H9 (cell line): ENCODE measurements around the gene GAB3. TPM values are rescaled to one million over a fixed set of nuclear protein-coding genes. Genes with fewer than 3 reads are reported as not detected.

Experiments used
- DNase-seq: peaks from one replicate; pipeline ENCODE4 v3.0.0-alpha.2; 2017
- H2AFZ ChIP-seq: one replicate; pipeline ENCODE4 v1.6.1; 2013; ENCODE audit warnings: mild to moderate bottlenecking, low read length, control low read depth, moderate library complexity
- H2AK5ac ChIP-seq: 2 replicates; pipeline ENCODE4 v1.6.1; 2013; ENCODE audit warnings: low read length, control low read depth, mixed read lengths; ENCODE audit not compliant: insufficient read length
- H2BK120ac ChIP-seq: one replicate; pipeline ENCODE4 v1.6.1; 2013; ENCODE audit warnings: low read depth, mild to moderate bottlenecking, low read length, control low read depth, inconsistent platforms; ENCODE audit not compliant: poor library complexity, severe bottlenecking
- H2BK12ac ChIP-seq: 2 replicates; pipeline ENCODE4 v1.6.1; 2013; ENCODE audit warnings: low read length, control low read depth, mixed read lengths, low read depth; ENCODE audit not compliant: insufficient read length
- H2BK15ac ChIP-seq: 2 replicates; pipeline ENCODE4 v1.6.1; 2013; ENCODE audit warnings: low read depth, low read length, control low read depth
- H2BK20ac ChIP-seq: one replicate; pipeline ENCODE4 v1.6.1; 2013; ENCODE audit warnings: low read depth, mild to moderate bottlenecking, low read length, control low read depth, inconsistent platforms; ENCODE audit not compliant: poor library complexity, severe bottlenecking
- H2BK5ac ChIP-seq: 2 replicates; pipeline ENCODE4 v1.6.1; 2013; ENCODE audit warnings: low read length, control low read depth, mixed read lengths; ENCODE audit not compliant: insufficient read length
- H3K14ac ChIP-seq: 2 replicates; pipeline ENCODE4 v1.6.1; 2013; ENCODE audit warnings: low read length, control low read depth; ENCODE audit not compliant: insufficient read depth
- H3K18ac ChIP-seq: 2 replicates; pipeline ENCODE4 v1.6.1; 2013; ENCODE audit warnings: low read depth, mild to moderate bottlenecking, mixed read lengths, low read length, control low read depth; ENCODE audit not compliant: insufficient read length
- H3K23ac ChIP-seq: 2 replicates; pipeline ENCODE4 v1.6.1; 2013; ENCODE audit warnings: low read length, control low read depth, mixed read lengths, low read depth; ENCODE audit not compliant: insufficient read length
- H3K23me2 ChIP-seq: 2 replicates; pipeline ENCODE4 v1.6.1; 2013; ENCODE audit warnings: low read depth, mild to moderate bottlenecking, mixed read lengths, low read length, control low read depth; ENCODE audit not compliant: insufficient read length, poor library complexity, severe bottlenecking
- H3K27ac ChIP-seq: 2 replicates; pipeline ENCODE4 v1.5.1; 2013; ENCODE audit warnings: low read length, control low read depth, mixed read lengths, low read depth; ENCODE audit not compliant: insufficient read length
- H3K27me3 ChIP-seq: 2 replicates; pipeline ENCODE4 v1.6.1; 2013; ENCODE audit warnings: low read length, control low read depth, inconsistent platforms; ENCODE audit not compliant: insufficient read depth
- H3K4ac ChIP-seq: 2 replicates; pipeline ENCODE4 v1.6.1; 2013; ENCODE audit warnings: low read depth, mild to moderate bottlenecking, control low read depth, inconsistent platforms, low read length, moderate library complexity
- H3K4me1 ChIP-seq: 2 replicates; pipeline ENCODE4 v1.6.1; 2013; ENCODE audit warnings: low read length, control low read depth, inconsistent platforms; ENCODE audit not compliant: insufficient read depth
- H3K4me2 ChIP-seq: 2 replicates; pipeline ENCODE4 v1.6.1; 2013; ENCODE audit warnings: low read length, control low read depth, mixed read lengths; ENCODE audit not compliant: insufficient read length, insufficient read depth
- H3K56ac ChIP-seq: 2 replicates; pipeline ENCODE4 v1.6.1; 2013; ENCODE audit warnings: low read depth, mild to moderate bottlenecking, mixed read lengths, low read length, control low read depth; ENCODE audit not compliant: insufficient read length
- H3K79me1 ChIP-seq: 2 replicates; pipeline ENCODE4 v1.6.1; 2013; ENCODE audit warnings: low read depth, mild to moderate bottlenecking, moderate library complexity, low read length, control low read depth, inconsistent platforms; ENCODE audit not compliant: insufficient read depth, poor library complexity, severe bottlenecking
- H3K79me2 ChIP-seq: 2 replicates; pipeline ENCODE4 v1.6.1; 2013; ENCODE audit warnings: low read length, control low read depth, inconsistent platforms; ENCODE audit not compliant: insufficient read depth
- H3K9ac ChIP-seq: 2 replicates; pipeline ENCODE4 v1.6.1; 2013; ENCODE audit warnings: low read length, control low read depth, mixed read lengths; ENCODE audit not compliant: insufficient read length; ENCODE audit errors: extremely low read depth
- H3K9me3 ChIP-seq: one replicate; pipeline ENCODE4 v1.6.1; 2013; ENCODE audit warnings: low read depth, low read length, inconsistent platforms; ENCODE audit not compliant: control insufficient read depth
- H3T11ph ChIP-seq: one replicate; pipeline ENCODE4 v1.6.1; 2013; ENCODE audit warnings: mild to moderate bottlenecking, low read length, control low read depth, inconsistent platforms
- H4K20me1 ChIP-seq: one replicate; pipeline ENCODE4 v1.6.1; 2013; ENCODE audit not compliant: control insufficient read depth, insufficient read length, insufficient read depth
- H4K5ac ChIP-seq: 2 replicates; pipeline ENCODE4 v1.6.1; 2013; ENCODE audit warnings: low read depth, mild to moderate bottlenecking, mixed read lengths, low read length, control low read depth; ENCODE audit not compliant: insufficient read length
- H4K8ac ChIP-seq: replicated peaks from 2 replicates; pipeline ENCODE4 v1.6.1; 2013; ENCODE audit warnings: low read length, control low read depth, mixed read lengths, low read depth; ENCODE audit not compliant: insufficient read length
- H4K91ac ChIP-seq: 2 replicates; pipeline ENCODE4 v1.6.1; 2013; ENCODE audit warnings: low read depth, mild to moderate bottlenecking, moderate library complexity, mixed read lengths, low read length, control low read depth; ENCODE audit not compliant: insufficient read length
- H3K27ac Mint-ChIP-seq, 3 experiments: 2 replicates in 2 of 3; 3 replicates in 1 of 3; pipeline ENCODE4 v1.8.0; 2020 to 2021; ENCODE audit warnings: mixed read lengths in 3 of 3, mild to moderate bottlenecking in 1 of 3, moderate library complexity in 1 of 3
- H3K27me3 Mint-ChIP-seq: 2 replicates; pipeline ENCODE4 v1.8.0; 2021; ENCODE audit warnings: low read depth, mild to moderate bottlenecking, moderate library complexity, mixed read lengths
- H3K36me3 Mint-ChIP-seq, 3 experiments: 2 replicates in 2 of 3; 3 replicates in 1 of 3; pipeline ENCODE4 v1.8.0; 2020 to 2021; ENCODE audit warnings: low read depth in 3 of 3, mixed read lengths in 3 of 3; ENCODE audit not compliant: insufficient read depth in 1 of 3
- H3K4me1 Mint-ChIP-seq, 2 experiments: 2 replicates each; pipeline ENCODE4 v1.8.0; 2020; ENCODE audit warnings: mixed read lengths in 2 of 2
- H3K4me3 Mint-ChIP-seq, 2 experiments: 2 replicates in 1 of 2; 3 replicates in 1 of 2; pipeline ENCODE4 v1.8.0; 2020 to 2021; ENCODE audit warnings: mild to moderate bottlenecking in 2 of 2, mixed read lengths in 2 of 2, moderate library complexity in 1 of 2
- H3K9me3 Mint-ChIP-seq, 2 experiments: 2 replicates in 1 of 2; 3 replicates in 1 of 2; pipeline ENCODE4 v1.8.0; 2020; ENCODE audit warnings: mild to moderate bottlenecking in 2 of 2, mixed read lengths in 2 of 2, moderate library complexity in 1 of 2
- WGBS: extraction: QIAGEN DNeasy Blood & Tissue Kit; methylation state at CpG from one replicate; pipeline ENCODE4 v1.1.7; 2013; ENCODE audit warnings: missing lambda C conversion rate, low lambda C conversion rate, mixed read lengths; ENCODE audit not compliant: insufficient read length; ENCODE audit errors: extremely low coverage; 5-methylcytosine and 5-hydroxymethylcytosine counted together
- total RNA-seq: library from RNA; stranded (reverse); gene quantifications from 2 replicates; pipeline ENCODE4 v1.2.1, GENCODE V29; 2021
- TF ChIP-seq, protein P1 (sequence below): fragments of 200-600 bp; sonication (generic); conservative IDR thresholded peaks from 3 replicates; pipeline ENCODE4 v1.8.0; 2021; ENCODE audit warnings: antibody characterized with exemption, mild to moderate bottlenecking

GAB3 gene
- total RNA-seq, 1 experiment from 2014 or later = 0.46 TPM

DNA sequence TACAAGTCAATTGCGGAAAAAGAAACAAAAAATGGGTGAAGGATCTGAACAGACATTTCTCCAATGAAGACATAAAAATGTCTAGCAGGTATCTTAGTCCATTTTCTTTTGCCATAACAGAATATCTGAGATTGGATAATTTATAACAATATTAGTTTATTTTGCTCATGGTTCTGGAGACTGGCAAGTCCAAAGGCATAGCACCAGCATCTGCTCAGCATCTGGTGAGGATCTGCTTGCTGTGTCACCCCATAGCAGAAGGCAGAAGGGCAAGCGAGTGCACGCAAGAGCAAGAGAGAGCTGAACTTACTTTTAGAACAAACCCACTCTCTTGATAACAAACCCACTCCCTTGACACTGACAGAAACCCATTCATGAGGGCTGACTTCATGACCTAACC is 29.7 kb downstream of the GAB3 start:
- TF ChIP-seq, protein P1, sequence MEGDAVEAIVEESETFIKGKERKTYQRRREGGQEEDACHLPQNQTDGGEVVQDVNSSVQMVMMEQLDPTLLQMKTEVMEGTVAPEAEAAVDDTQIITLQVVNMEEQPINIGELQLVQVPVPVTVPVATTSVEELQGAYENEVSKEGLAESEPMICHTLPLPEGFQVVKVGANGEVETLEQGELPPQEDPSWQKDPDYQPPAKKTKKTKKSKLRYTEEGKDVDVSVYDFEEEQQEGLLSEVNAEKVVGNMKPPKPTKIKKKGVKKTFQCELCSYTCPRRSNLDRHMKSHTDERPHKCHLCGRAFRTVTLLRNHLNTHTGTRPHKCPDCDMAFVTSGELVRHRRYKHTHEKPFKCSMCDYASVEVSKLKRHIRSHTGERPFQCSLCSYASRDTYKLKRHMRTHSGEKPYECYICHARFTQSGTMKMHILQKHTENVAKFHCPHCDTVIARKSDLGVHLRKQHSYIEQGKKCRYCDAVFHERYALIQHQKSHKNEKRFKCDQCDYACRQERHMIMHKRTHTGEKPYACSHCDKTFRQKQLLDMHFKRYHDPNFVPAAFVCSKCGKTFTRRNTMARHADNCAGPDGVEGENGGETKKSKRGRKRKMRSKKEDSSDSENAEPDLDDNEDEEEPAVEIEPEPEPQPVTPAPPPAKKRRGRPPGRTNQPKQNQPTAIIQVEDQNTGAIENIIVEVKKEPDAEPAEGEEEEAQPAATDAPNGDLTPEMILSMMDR = no peak
- Histone ChIP-seq H3K23ac (no peak overlapping the region), H3K14ac (no peak overlapping the region), H3K4ac (no peak overlapping the region), H3K79me1 (no peaks in the 10 kb centered on the region), H3T11ph (no peak overlapping the region), H2AK5ac (no peak overlapping the region), H3K9ac (no peak overlapping the region), H2BK20ac (no peak overlapping the region), H3K23me2 (no peaks in the 10 kb centered on the region), H3K27ac (no peak overlapping the region), H2BK15ac (no peak overlapping the region), H4K91ac (no peak overlapping the region), H3K9me3 (peaks cover 39% of the 10 kb centered on the region), H2BK12ac (no peak overlapping the region), H3K18ac (no peak overlapping the region), H4K5ac (no peak overlapping the region), H2AFZ (no peak overlapping the region), H4K20me1 (no peaks in the 10 kb centered on the region), H3K4me2 (no peak overlapping the region), H4K8ac (no peak overlapping the region), H3K4me1 (no peaks in the 10 kb centered on the region), H3K27me3 (no peaks in the 10 kb centered on the region), H3K56ac (no peak overlapping the region), H2BK120ac (no peak overlapping the region), H3K79me2 (no peaks in the 10 kb centered on the region), H2BK5ac (no peak overlapping the region)
- no peak overlapping the region for H3K27ac Mint-ChIP-seq
- H3K9me3 Mint-ChIP-seq = peaks cover 75 to 77% of the 10 kb centered on the region in 2 experiments
- no CpG with 5 or more reads among the region's 3 CpGs for WGBS
- H3K4me3 Mint-ChIP-seq = no peak overlapping the region; a peak in 1 of 5 replicates
- H3K4me1 Mint-ChIP-seq = peaks cover 0 to 5% of the 10 kb centered on the region in 2 experiments; a peak in 1 of 4 replicates
- H3K27me3 Mint-ChIP-seq = no peaks in the 10 kb centered on the region
- H3K36me3 Mint-ChIP-seq = peaks cover 0 to 6% (median 0%) of the 10 kb centered on the region in 3 experiments; a peak in 3 of 7 replicates
- DNase-seq = no peak
